NCI-H1105 (cell line): ENCODE results near the gene VWA3B.

Experiments
- DNase-seq: peaks from one replicate; lab custom pipeline; 2025; lab: John Stamatoyannopoulos, UW

Gene VWA3B

GRCh38 chr2:98177286-98177685 lies 90.3 kb downstream of the VWA3B start:
- no peak for DNase-seq

GRCh38 chr2:98177986-98178385 lies 91.0 kb downstream of the VWA3B start:
- DNase-seq, result no peak

GRCh38 chr2:98180456-98180855 lies 93.5 kb downstream of the VWA3B start:
- DNase-seq, result no peak

GRCh38 chr2:98181346-98181745 lies 94.4 kb downstream of the VWA3B start:
- DNase-seq, result no peak

GRCh38 chr2:98185801-98186200 lies 98.8 kb downstream of the VWA3B start:
- no peak for DNase-seq

- no peak for DNase-seq
Measured at GRCh38 chr2:98187194-98187593, 100.2 kb downstream of the VWA3B start.

- DNase-seq, result no peak
Measured at GRCh38 chr2:98188351-98189046, 101.5 kb downstream of the VWA3B start.

- DNase-seq, result no peak
Measured at GRCh38 chr2:98191883-98192282, 104.9 kb downstream of the VWA3B start.

- no peak for DNase-seq
Measured at GRCh38 chr2:98201576-98201975, 114.6 kb downstream of the VWA3B start.

GRCh38 chr2:98205889-98206288 lies 118.9 kb downstream of the VWA3B start:
- no peak for DNase-seq

- DNase-seq, result no peak
Measured at GRCh38 chr2:98212092-98213000, 125.4 kb downstream of the VWA3B start.

GRCh38 chr2:98216616-98217015 lies 129.6 kb downstream of the VWA3B start:
- DNase-seq, result no peak

- DNase-seq, result no peak
Measured at GRCh38 chr2:98219152-98219551, 132.2 kb downstream of the VWA3B start.

GRCh38 chr2:98233941-98234340 lies 147.0 kb downstream of the VWA3B start:
- no peak for DNase-seq

- no peak for DNase-seq
Measured at GRCh38 chr2:98234776-98235175, 147.8 kb downstream of the VWA3B start.

- no peak for DNase-seq
Measured at GRCh38 chr2:98236935-98237334, 150.0 kb downstream of the VWA3B start.

- DNase-seq, result no peak
Measured at GRCh38 chr2:98240786-98241398, 153.9 kb downstream of the VWA3B start.

GRCh38 chr2:98241592-98241991 lies 154.6 kb downstream of the VWA3B start:
- DNase-seq, result no peak

GRCh38 chr2:98242003-98242402 lies 155.0 kb downstream of the VWA3B start:
- DNase-seq, result no peak

- no peak for DNase-seq
Measured at GRCh38 chr2:98245491-98245890, 158.5 kb downstream of the VWA3B start.

GRCh38 chr2:98247383-98247782 lies 160.4 kb downstream of the VWA3B start:
- DNase-seq, result no peak

GRCh38 chr2:98252038-98252773 lies 165.2 kb downstream of the VWA3B start:
- no peak for DNase-seq
